ENCODE results near the gene TAF12.
"Not testable (repeated sequence)": the region's sequence is repeated elsewhere in the genome, so short reads cannot be mapped to it uniquely, and the experiment has no call there.

Gene TAF12

DNA sequence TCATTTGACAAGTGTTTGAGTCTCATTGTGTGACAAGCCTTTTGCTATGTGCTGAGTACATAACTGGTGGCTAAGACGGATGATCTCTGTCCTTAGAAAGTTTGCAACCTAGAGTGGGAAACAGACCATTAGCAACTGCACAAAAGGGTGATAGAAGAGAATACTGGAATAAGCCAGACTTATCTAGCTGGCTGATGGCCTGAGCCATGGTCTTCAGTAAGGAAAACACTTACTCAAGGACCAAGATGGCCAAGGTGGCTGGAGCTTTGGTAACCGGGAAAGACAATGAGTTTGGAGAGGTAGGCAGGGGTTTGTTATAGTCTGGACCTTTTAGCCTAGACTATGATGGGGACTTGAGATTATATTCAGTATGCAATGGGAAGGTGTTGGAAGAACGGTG lies 1.6 kb upstream of the TAF12 start:
- DNase-seq (ENCODE audit: low spot score), result no peak

DNA sequence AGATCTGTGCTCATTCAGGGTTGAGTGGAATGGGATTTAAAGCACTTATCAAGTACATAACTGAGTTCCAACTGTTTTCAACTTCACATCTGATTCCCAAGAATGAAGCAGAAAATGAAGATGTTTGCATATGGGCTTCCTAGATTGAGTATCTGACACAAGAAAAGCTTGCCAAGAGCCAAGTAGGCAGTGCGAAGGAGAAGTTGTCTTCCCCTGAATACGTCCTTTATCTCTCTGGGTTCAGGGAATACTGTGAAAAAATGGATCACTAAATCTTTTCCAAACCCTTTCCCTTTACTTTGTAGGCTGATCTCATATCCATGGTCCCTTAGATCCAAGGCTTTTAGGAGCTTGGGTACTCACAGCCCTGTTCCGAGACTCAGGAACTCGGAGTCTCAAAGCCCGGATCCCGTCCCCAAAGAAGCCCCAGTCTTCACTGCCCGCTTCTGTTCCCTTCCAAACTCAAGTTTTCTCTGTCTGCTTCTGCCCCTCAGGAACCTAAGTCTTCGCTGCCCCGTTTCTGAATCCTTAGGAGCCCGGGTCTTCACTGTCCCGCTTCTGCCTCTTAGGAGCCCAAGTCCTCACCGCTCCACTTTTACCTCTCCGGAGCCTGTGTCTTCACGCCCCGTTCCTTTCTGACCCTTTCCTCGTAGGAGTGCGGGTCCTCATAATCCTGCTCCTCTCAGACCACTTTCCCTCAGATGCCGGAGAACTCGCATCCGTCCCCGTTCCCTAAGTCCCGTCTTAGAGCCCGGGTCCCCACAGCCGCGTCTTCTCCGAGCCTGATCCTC lies 616 bp downstream of the TAF12 start:
- DNase-seq (ENCODE audit: low spot score), result no peak

DNA sequence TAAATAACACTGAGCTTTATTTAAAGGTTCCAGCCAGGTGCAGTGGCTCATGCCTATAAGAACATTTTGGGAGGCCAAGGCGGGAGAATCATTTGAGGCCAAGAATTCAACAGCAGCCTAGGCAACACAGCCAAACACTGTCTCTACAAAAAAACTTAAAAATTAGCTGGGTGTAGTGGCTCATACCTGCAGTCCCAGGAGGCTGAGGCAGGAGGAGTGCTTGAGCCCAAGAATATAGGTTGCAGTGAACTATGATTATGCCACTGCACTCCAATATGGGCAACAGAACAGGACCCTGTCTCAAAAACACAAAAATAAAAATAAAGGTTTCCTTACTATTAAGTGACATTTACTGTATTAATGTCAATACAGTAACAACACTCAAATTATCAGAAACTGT lies 2.1 kb downstream of the TAF12 start:
- no peak for DNase-seq (ENCODE audit: low spot score)

DNA sequence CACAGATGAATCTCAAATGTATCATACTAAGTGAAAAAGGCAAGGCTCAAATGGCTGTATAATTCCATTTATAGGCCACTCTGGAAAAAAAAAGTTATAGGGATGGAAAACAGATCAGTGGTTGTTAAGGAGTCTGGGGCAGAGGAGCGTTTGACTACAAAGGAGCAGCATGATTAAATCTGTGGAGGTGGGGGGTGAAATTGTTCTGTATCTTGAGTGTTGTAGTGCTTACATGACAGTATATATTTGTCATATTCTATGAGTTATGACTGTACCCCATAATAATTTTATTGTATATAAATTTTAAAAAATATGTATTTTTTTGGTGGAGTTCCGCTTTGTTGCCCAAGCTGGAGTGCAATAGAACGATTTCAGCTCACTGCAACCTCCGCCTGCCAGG lies 10.3 kb downstream of the TAF12 start:
- no peak for DNase-seq (ENCODE audit: low spot score)

DNA sequence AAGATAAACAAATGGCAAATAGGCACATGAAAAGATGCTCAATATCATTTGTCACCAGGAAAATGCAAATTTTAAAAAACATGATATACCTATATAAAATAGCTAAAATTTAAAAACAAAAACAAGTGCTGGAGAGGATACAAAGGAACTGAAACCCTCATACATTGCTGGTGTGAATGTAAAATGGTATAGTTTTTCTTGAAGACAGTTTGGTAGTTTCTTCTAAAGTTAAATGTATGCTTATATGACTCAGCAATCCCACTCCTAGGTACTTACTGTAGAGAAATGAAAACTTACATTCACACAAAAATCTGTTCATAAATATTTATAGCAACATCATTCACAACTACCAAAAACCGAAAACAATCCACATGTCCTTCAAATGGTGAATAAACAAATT lies 11.2 kb downstream of the TAF12 start:
- DNase-seq (ENCODE audit: low spot score), result no peak

DNA sequence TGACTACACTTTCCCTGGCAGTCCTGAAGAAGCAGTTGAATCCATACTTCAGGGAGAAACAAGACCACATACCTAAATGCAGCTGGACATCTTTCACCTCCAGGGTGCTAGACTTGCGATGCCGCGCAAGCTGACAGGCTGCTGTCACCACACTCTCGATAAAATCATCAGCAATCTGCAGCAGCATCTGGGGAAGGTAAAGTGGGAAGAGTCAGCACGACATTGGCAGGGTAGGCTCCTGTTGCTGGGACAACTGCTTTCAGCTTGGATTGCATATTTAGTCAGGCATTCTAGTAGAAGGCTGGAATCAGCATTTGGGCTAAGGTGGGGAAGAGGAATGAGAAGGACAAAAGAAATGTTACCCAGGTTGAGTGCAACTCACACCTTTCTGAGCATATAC lies 29.7 kb downstream of the TAF12 start:
- DNase-seq (ENCODE audit: low spot score), result no peak

DNA sequence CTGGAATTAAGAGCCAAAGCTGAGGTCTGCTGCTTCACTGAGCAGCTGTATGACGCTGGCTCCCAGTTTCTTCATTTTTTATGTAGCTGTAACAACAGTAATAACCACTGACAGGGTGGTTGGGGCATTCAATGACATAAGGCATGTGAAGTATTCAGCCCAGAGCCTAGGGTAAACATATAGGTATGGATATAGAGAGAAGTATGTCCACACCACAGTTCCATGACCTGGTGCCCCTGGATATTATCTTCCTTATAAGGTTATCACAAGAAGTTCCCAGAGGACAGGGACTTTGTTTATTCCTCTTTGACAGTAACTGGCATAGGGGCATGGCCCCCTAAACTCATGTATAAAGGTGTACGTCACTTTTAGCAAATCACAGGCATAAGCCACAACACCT lies 36.1 kb downstream of the TAF12 start:
- no peak for DNase-seq (ENCODE audit: low spot score)

DNA sequence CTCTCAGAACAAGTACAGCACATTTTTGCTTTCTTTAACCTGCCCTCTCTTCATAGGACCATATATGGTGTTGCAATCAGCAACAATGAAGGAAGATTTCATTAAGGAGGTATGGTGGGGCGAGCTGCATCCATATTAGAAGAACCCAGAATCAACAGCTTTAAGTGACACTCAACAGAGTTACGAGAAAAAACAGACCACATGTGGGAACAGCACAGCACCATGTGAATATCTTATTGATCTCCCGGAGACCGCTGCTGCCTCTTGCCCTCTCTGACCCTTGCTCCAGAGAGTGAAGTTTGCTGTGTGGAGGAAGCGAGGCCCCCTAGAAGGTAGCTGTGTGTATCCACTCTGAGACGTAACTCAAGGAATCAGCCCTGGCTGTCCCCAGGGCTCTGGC lies 37.9 kb downstream of the TAF12 start:
- no peak for DNase-seq (ENCODE audit: low spot score)

DNA sequence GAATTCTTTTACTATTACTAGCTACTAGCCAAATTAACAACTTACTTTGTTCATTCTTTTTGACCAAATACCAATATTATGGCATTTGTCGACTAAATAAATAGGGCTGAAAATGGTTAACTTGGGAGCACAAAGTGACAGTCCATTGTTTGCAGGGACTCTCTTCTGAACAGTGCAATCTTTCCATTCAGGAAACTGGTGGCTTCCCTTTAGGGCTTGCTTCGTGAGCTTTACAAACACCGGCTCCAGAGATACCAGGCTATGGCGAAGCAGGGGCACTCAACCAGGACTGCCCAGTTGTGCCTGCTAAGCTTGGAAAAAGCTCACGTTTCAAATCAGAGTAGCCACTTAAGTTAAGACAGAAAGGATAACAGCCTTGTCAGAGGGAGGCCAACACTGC lies 38.5 kb downstream of the TAF12 start:
- DNase-seq (ENCODE audit: low spot score), result no peak

DNA sequence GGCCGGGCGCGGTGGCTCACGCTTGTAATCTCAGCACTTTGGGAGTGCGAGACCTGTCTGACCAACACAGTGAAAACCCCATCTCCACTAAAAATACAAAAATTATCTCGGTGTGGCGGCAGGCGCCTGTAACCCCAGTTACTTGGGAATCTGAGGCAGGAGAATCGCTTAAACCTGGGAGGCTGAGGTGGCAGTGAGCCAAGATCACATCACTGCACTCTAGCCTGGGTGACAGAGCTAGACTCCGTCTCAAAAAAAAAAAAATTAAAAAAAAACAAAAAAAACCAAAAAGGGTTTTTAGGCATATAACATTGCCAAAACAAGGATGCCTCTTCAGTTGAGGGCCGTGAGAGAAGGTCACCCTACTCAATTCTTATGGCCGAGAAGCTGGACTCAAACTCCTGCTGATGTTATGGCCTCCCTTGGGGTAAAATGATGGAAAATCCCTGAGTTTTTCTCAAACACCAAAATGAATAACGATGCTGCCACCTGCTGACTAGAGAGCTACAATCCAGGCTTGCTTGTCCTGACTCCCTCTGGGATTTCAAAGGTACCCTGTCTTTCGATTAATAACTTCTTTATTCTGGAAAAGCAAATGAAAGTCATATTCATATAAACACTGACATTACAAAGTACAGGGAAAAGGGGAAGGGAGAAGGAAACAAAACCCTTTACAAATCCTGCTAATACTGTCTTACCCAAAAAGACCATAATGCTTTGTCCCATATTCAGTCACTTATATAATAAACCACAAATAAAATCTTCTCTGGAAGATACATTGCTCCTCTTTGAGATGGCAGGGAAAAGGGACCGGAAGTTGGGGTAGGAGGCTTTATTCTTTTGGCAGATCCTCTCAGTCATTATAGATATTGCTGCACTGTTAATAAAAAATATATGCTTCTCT lies 40.1 kb downstream of the TAF12 start:
- no peak for DNase-seq (ENCODE audit: low spot score)

DNA sequence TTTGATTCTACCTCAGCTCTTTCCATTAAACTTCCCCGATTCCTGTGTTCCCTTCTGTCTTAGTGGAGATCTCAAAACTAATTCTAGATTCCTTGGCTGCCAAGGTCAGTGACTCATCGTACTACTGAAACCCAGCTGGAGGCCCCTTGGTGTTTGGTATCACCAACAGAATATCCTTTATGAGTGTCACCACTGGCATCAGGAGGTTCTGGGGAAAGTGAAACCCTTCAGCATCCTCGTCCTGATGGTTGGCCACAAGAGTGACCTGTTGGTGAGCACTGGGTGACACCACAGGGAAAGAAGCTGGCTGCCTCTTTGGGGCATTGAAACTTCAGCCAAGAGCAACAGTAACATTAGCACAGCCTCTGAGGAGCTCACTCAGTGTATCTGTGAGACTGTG lies 41.2 kb downstream of the TAF12 start:
- DNase-seq (ENCODE audit: low spot score), result no peak

DNA sequence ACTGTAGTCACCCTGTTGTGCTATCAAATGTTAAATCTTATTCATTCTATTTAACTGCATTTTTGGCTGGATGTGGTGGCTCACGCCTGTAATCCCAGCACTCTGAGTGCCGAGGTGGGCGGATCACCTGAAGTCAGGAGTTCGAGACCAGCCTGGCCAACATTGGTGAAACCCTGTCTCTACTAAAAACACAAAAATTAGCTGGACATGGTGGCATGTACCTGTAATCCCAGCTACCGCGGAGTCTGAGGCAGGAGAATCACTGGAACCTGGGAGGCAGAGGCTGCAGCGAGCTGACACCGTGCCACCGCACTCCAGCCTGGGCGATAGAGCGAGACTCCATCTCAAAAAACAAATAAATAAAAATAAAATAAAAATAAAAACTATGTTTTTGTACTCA lies 46.6 kb downstream of the TAF12 start:
- not testable (repeated sequence) for DNase-seq (ENCODE audit: low spot score)

DNA sequence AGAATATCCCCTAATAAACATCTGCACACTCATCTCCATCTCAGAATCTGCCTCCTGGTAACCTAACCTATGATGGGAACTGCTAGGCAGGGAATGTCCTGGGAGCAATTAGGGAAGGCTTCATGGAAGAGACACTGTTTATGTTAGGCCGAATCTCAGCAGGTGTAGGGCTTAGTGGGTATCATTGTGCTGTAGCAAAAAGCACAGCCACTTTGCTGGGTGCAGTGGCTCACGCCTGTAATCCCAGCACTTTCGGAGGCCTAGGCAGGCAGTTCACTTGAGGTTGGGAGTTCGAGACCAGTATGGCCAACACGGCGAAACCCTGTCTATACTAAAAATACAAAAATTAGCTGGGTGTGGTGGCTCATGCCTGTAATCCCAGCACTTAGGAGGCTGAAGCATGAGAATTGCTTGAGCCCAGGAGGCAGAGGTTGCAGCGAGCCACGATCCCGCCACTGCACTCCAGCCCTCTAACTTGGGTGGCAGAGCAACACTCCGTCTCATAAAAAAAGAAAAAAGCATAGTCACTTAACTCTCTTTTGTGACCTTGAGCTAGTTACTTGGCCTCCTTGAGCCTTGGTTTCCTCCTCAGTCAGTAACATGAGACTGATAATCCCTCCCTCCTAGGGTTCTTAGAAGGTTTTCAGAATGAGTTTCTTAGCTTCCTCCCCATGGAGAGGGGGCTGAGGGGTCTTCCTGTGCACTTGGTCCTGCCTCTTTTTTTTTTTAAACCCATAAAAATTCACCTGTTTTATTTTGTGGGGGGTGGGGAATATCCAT lies 47.3 kb downstream of the TAF12 start:
- no peak for DNase-seq (ENCODE audit: low spot score)

DNA sequence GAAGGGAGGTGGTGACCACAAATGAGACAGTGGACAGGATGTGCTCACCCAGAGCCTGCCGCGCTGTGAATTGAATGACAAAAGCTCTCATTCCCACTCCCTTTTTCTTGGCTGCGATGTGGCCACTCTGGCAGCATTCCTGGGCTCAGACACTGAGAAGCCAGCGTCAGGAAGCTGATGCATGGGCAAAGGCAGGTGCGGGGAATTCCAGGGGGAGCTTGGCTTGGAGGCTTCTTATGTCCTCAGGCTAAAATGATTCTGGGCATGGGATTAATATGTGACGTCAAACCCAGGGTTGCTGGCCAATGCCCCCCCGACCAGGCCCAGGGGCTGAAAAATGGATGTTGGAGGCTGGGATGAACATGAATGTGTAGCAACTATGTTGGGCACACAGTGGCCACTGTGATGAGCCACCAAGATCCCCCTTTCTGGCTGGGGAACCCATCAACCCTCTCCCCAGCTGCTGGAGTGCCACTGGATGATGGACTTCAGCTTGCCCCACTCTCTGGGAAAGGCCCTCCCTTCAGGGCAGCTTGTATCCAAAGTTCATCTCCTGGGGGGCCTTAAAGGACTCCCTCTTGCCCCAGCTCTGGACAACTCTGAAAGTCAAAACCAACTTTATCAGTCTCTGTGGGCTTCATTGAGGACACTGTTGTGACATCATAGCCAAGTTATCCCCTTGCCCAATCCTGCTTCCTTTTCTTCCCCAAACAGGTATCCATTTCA lies 48.0 kb downstream of the TAF12 start:
- DNase-seq (ENCODE audit: low spot score), result not testable (repeated sequence)

DNA sequence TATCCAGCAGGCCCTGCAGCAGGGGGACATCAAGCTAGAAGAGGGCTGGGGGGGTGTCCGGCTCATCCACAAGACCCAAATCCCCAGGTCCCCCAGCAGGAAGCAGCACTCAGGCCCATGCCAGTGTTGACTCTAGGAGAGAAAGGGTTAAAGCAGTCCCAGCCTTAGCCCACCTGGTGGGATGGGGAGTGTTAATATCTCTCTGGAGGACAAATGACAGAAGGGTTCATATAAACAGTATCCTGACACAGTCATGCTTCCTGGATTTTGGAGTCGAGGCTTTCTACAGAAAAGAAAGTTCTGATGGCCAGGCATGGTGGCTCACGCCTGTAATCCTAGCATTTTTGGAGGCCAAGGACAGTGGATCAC lies 48.9 kb downstream of the TAF12 start:
- not testable (repeated sequence) for DNase-seq (ENCODE audit: low spot score)

DNA sequence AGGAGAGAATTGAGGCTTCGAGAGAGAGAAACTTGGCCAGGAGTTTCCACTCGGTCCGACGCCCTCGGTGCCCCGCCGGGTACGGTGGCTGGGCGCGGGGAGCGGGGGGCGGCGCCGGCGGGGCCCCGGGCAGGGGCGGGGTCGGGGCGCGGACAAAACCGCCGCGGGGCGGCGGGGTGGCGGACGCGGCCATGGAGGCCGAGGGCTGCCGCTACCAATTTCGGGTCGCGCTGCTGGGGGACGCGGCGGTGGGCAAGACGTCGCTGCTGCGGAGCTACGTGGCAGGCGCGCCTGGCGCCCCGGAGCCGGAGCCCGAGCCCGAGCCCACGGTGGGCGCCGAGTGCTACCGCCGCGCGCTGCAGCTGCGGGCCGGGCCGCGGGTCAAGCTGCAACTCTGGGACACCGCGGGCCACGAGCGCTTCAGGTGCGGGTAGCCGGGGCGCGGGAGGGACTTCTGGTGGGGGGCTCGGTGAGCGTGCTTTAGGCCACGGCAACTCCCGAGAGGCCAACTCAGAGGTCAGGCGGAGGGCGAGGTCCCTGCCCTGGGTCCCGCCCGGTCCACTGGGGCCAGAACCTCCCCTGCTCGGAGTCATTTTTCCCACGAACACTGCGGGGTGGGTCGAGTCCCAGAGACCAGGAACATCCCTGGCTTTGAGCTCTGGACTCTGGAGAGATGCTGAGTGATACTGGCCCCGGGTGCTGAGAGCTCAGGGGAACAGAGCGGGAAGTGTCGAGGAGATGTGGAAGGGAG lies 50.4 kb downstream of the TAF12 start:
- peak; percentile 68 for DNase-seq (ENCODE audit: low spot score)

DNA sequence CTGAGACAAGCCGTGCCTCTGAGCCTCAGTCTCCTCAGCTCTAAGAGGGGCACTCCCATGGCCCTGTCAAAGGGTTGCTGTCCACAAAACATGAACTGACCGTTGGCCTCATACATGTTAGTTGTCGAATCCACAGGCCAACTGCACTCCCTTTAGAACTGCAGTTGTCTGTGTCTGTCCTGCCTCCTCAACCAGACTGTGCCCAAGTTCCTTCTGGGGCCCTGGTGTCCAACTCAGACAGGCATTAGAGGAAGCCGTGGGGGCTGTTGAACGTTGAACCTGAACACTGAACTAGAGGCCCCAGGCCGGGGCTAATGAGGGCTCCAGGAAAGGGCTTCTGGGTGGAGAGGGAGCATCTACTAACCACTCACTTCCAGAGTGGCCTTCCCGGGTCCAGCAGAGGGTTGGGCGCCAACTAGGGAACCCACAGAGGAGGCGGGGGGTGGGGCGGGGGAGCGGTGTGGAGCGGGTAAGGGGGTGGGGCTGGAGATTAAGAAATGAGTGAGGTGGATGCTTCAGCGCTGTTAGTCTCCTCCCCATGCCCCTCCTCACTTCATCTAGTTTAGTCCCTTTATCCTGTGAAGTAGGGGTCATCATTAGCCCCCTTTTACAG lies 51.1 kb downstream of the TAF12 start, which contains the start of gene RAB42:
Gene RAB42, plus strand, starts transcription at position 558 of the 613 bp plus-strand sequence. CDS start 247 bp downstream, outside the sequence.
- DNase-seq (ENCODE audit: low spot score), result peak; percentile 58

DNA sequence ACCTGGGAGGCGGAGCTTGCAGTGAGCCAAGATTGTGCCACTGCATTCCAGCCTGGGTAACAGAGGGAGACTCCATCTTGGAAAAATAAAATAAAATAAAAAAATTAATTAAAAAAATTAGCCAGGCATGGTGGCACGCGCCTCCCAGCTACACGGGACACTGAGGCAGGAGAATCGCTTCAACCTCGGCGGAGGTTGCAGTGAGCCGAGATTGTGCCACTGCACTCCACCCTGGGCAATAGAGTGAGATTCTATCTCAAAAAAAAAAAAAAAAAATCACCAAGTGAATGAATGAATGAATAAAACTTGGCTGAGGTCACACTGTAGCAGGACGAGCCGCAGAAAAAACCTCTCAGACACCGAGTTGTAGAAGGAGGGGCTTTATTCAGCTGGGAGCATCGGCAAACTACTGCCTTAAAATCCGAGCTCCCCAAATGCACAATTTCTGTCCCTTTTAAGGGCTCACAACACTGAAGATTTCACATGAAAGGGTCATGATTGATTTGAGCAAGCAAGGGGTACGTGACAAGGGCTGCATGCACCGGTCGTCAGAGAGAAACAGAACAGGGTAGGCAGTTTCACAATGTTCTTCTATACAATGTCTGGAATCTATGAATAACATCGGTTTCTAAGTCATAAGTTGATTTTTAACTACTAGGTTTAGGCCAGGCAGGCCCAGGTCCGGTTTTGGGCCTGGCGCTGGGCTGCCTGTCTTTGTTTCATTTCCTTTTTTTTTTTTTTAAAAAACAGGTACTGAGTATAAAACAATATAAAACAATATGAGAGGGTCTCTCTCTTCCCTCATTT lies 56.1 kb downstream of the TAF12 start:
- not testable (repeated sequence) for DNase-seq (ENCODE audit: low spot score)

DNA sequence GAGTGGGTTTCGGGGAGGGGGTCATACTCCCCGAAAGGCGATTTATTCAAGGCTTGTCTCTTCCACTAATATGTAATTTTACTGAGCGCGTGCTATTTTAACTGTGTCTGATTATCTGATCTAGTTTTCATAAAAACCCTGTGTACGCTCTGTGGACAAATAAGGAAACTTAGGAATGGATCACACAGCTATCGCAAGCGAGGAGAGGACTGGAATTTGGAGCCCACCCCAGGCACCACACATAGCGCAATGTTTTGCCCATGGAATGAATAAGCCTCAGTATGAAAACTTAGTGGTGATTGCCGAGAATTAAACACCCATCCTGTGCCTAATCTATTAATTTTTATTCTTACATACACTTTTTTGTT lies 60.6 kb downstream of the TAF12 start:
- DNase-seq (ENCODE audit: low spot score), result no peak

Data from ecto neural progenitor cell (in vitro differentiated cells).